Transverse colon (tissue), 3 donors: ENCODE results near the gene NR2C1.

Source experiments
- CTCF ChIP-seq, 5 experiments: fragments of 200-600 bp in 3 of 5; fragments of 450-650 bp in 2 of 5; sonication (generic) in 3 of 5; IDR thresholded peaks; 1 replicate in 2 of 5; 2 replicates in 3 of 5; pipeline ENCODE4 v1.5.1; 2016 to 2017; ENCODE audit warnings: antibody characterized with exemption in 5 of 5, inconsistent platforms in 3 of 5, mild to moderate bottlenecking in 2 of 5, moderate library complexity in 1 of 5
- POLR2A ChIP-seq: fragments of 450-650 bp; IDR thresholded peaks from one replicate; pipeline ENCODE4 v1.6.1; 2016; ENCODE audit warnings: antibody characterized with exemption, mild to moderate bottlenecking, moderate library complexity

DNA sequence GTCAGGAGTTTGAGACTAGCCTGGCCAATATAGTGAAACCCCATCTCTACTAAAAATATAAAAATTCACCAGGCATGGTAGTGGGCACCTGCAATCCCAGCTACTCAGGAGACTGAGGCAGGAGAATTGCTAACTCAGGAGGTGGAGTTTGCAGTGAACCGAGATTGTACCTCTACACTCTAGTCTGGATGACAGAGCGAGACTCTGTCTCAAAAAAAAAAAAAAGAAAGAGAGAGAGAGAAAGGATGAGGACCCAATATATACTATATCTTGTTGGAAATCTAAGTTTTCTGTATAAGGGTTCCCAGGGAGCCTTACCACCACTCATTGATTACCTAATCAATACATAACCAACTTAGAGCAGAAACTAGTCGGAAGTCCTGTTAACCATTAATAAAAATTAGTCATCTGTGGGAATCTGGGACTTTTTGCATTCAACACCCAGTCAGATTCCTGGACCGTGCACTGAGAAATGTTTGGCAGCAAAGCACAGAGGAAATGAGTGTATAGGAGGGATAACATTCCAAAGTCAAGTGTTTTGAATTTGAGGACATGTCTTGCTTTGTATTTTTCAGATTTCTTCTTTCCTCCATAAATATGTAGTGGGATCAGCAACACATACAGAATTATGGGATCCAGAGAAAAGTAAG is 44.8 kb upstream of the NR2C1 start:
- no peak for TF ChIP-seq POLR2A
- TF ChIP-seq CTCF (IDR thresholded peaks at IDR 0.05), result no peak
